K562 (cell line): ENCODE measurements around the gene DAPK1. TPM values are rescaled to one million over a fixed set of nuclear protein-coding genes. Genes with fewer than 3 reads are reported as not detected.

Source experiments
- ATAC-seq: fragments of 200-7000 bp; cut with Tn5 transposase; 3 replicates; pipeline ENCODE4 v1.9.1; 2020; ENCODE audit warnings: moderate library complexity
- BruUV-seq: library from RNA; stranded (reverse); fragments of 400-500 nt; replicated peaks from 2 replicates; lab custom pipeline; 2021; lab: Mats Ljungman, UMichigan
- CTCF ChIA-PET: fragments of 300-600 bp; formaldehyde crosslinking; extraction: SDS; loops from one replicate; lab custom pipeline; 2021; ENCODE audit warnings: low intra/inter-chr PET ratio; lab: Yijun Ruan, JAX
- POLR2A ChIA-PET: fragments of 300-600, 350-650 bp; sonication (Branson Sonifier 250); formaldehyde crosslinking; extraction: SDS; loops from one replicate; lab custom pipeline; 2021; ENCODE audit warnings: antibody characterized with exemption, inconsistent platforms; lab: Yijun Ruan, JAX
- DNase-seq, 4 experiments: peaks; one replicate each; pipeline versions ENCODE4 v3.0.0 to v3.0.0-alpha.2; 2011 to 2018; ENCODE audit warnings: low spot score in 3 of 4, mixed read lengths in 3 of 4; ENCODE audit errors: extremely low read depth in 1 of 4
- FAIRE-seq: peaks from 2 replicates; lab custom pipeline; 2011; peaks lifted over from hg19 to GRCh38; lab: Jason Lieb, UNC
- H2AFZ ChIP-seq: 2 replicates; pipeline ENCODE4 v1.6.0; 2011; ENCODE audit warnings: low read depth, low read length, control low read depth, inconsistent platforms
- H3K27ac ChIP-seq: fragments of 200-600 bp; 3 replicates; pipeline ENCODE4 v1.8.0; 2011; ENCODE audit warnings: low read depth, mild to moderate bottlenecking, control low read depth, inconsistent platforms, low read length, moderate library complexity, mixed read lengths; ENCODE audit errors: extremely low read depth
- H3K27me3 ChIP-seq, 2 experiments: fragments of 300-600 bp in 1 of 2; 2 replicates in 1 of 2; 3 replicates in 1 of 2; pipeline versions ENCODE4 v1.6.0 to v1.8.0; 2011; ENCODE audit warnings: inconsistent platforms in 2 of 2, low read length in 2 of 2, mild to moderate bottlenecking in 1 of 2, mixed read lengths in 1 of 2, moderate library complexity in 1 of 2; ENCODE audit not compliant: control insufficient read depth in 2 of 2, insufficient read depth in 2 of 2
- H3K36me3 ChIP-seq: fragments of 300-600 bp; 3 replicates; pipeline ENCODE4 v1.8.0; 2011; ENCODE audit warnings: mild to moderate bottlenecking, low read length, inconsistent platforms; ENCODE audit not compliant: control insufficient read depth, insufficient read depth
- H3K4me1 ChIP-seq, 2 experiments: fragments of 200-600 bp in 1 of 2; replicated peaks in 1 of 2; 2 replicates in 1 of 2; 3 replicates in 1 of 2; pipeline versions ENCODE4 v1.5.1 to v1.8.0; 2011; ENCODE audit warnings: inconsistent platforms in 2 of 2, low read length in 2 of 2, mild to moderate bottlenecking in 1 of 2, mixed read lengths in 1 of 2, moderate library complexity in 1 of 2; ENCODE audit not compliant: control insufficient read depth in 2 of 2, insufficient read depth in 2 of 2
- H3K4me2 ChIP-seq: 2 replicates; pipeline ENCODE4 v1.6.1; 2011; ENCODE audit warnings: low read length, control low read depth, inconsistent platforms, mixed read lengths; ENCODE audit not compliant: insufficient read depth
- H3K4me3 ChIP-seq: fragments of 200-600 bp; sonication (generic), shearing (Covaris generic); 2 replicates; pipeline ENCODE4 v1.5.1; 2016; ENCODE audit warnings: control low read depth, inconsistent platforms
- H3K79me2 ChIP-seq: fragments of 200-600 bp; 3 replicates; pipeline ENCODE4 v1.8.0; 2011; ENCODE audit warnings: low read length, inconsistent platforms; ENCODE audit not compliant: control insufficient read depth, insufficient read depth
- H3K9ac ChIP-seq, 2 experiments: 2 replicates each; pipeline versions ENCODE4 v1.6.0 to v1.6.1; 2011; ENCODE audit warnings: low read depth in 2 of 2, low read length in 2 of 2, control low read depth in 1 of 2, inconsistent platforms in 1 of 2, mild to moderate bottlenecking in 1 of 2, mixed read lengths in 1 of 2; ENCODE audit not compliant: insufficient read depth in 1 of 2
- H3K9me1 ChIP-seq: one replicate; pipeline ENCODE4 v1.6.0; 2011; ENCODE audit warnings: inconsistent platforms, mild to moderate bottlenecking, low read length, moderate library complexity; ENCODE audit not compliant: control insufficient read depth, insufficient read depth
- H3K9me3 ChIP-seq: replicated peaks from 2 replicates; pipeline ENCODE4 v1.5.1; 2011; ENCODE audit warnings: low read depth, low read length, inconsistent platforms; ENCODE audit not compliant: control insufficient read depth, insufficient read depth
- H4K20me1 ChIP-seq: replicated peaks from 2 replicates; pipeline ENCODE4 v1.6.1; 2011; ENCODE audit warnings: low read length, inconsistent platforms, mixed read lengths; ENCODE audit not compliant: control insufficient read depth, insufficient read depth
- CEBPB ChIP-seq: fragments of 450-650 bp; IDR thresholded peaks from 2 replicates; pipeline ENCODE4 v1.6.1; 2016; ENCODE audit warnings: missing genetic modification characterization, missing compliant biosample characterization
- ESRRB ChIP-seq: fragments of 250-450 bp; sonication (Bioruptor Pico); IDR thresholded peaks from 2 replicates; pipeline ENCODE4 v1.5.0; 2020; ENCODE audit warnings: mild to moderate bottlenecking, moderate library complexity, borderline replicate concordance
- FOXP4 ChIP-seq: sonication (generic); formaldehyde crosslinking; IDR thresholded peaks from 2 replicates; pipeline ENCODE4 v1.8.0; 2022; ENCODE audit warnings: mild to moderate bottlenecking, missing genetic modification reagents, borderline replicate concordance
- RERE ChIP-seq: sonication (generic); formaldehyde crosslinking; IDR thresholded peaks from 2 replicates; pipeline ENCODE4 v1.8.0; 2023; ENCODE audit warnings: missing genetic modification reagents, mild to moderate bottlenecking, borderline replicate concordance
- SAFB2 ChIP-seq: fragments of 200-400 bp; formaldehyde crosslinking; IDR thresholded peaks from 2 replicates; pipeline ENCODE4 v1.6.1; 2018; ENCODE audit warnings: borderline replicate concordance, low read length, low read depth, moderate library complexity; ENCODE audit not compliant: severe bottlenecking
- SMARCC2 ChIP-seq: fragments of 450-650 bp; IDR thresholded peaks from 2 replicates; pipeline ENCODE4 v1.6.1; 2017; ENCODE audit warnings: antibody characterized with exemption, moderate library complexity, mild to moderate bottlenecking, low read depth
- ZBTB1 ChIP-seq: sonication (generic); formaldehyde crosslinking; IDR thresholded peaks from 2 replicates; pipeline ENCODE4 v1.8.1; 2023; ENCODE audit warnings: missing genetic modification reagents, low read depth, mild to moderate bottlenecking, borderline replicate concordance
- ZNF274 ChIP-seq: IDR thresholded peaks from 2 replicates; pipeline ENCODE4 v1.6.1; 2011; ENCODE audit warnings: low read depth, mild to moderate bottlenecking, low read length, moderate library complexity, borderline replicate concordance
- ZNF518B ChIP-seq: fragments of 250-450 bp; sonication (Bioruptor Pico); IDR thresholded peaks from 2 replicates; pipeline ENCODE4 v1.5.0; 2021; ENCODE audit warnings: mild to moderate bottlenecking, moderate library complexity
- ZNF668 ChIP-seq: fragments of 250-450 bp; sonication (Bioruptor Pico); IDR thresholded peaks from 2 replicates; pipeline ENCODE4 v1.8.0; 2022; ENCODE audit warnings: mild to moderate bottlenecking, inconsistent platforms
- ZNF707 ChIP-seq: fragments of 250-450 bp; sonication (Bioruptor Pico); conservative IDR thresholded peaks from 2 replicates; pipeline ENCODE4 v1.8.0; 2022; ENCODE audit warnings: inconsistent platforms, mild to moderate bottlenecking, moderate library complexity
- WGBS: fragments of 100-300 bp; shearing (Covaris generic); methylation state at CpG from one replicate; pipeline ENCODE4 v1.1.6; 2016; ENCODE audit warnings: low coverage, mixed read lengths; ENCODE audit not compliant: insufficient coverage; ENCODE audit errors: missing lambda C conversion rate; 5-methylcytosine and 5-hydroxymethylcytosine counted together
- in situ Hi-C: fragments of 300-500 bp; cut with MboI; formaldehyde crosslinking; loops from 4 replicates; pipeline ENCODE4 v1.15.0; 2018; ENCODE audit warnings: inconsistent platforms, mixed read lengths
- intact Hi-C: fragments of 100-400 bp; cut with micrococcal nuclease; formaldehyde crosslinking; loops from 2 replicates; pipeline ENCODE4 v1.14.2; 2022
- polyA plus RNA-seq, 8 experiments: library from polyadenylated mRNA; depleted of rRNA in 4 of 8; stranded (reverse) in 5 of 8; unstranded in 3 of 8; fragments of >200 nt; fragmentation: Nextera tagmentation in 2 of 8; fragmentation: Illumina TruSeq in 1 of 8; extraction: Ambion mirVana in 2 of 8; extraction: Trizol in 1 of 8; gene quantifications; 2 replicates each; pipeline versions ENCODE4 v1.2.1 to v1.2.3, GENCODE V29; 2011 to 2014; ENCODE audit warnings: inconsistent platforms in 1 of 8, missing spikeins in 1 of 8
- total RNA-seq, 7 experiments: library from RNA; depleted of rRNA in 6 of 7; stranded (reverse); fragments of >200 nt in 6 of 7; fragmentation: Illumina TruSeq in 2 of 7; extraction: Trizol in 2 of 7; gene quantifications; 2 replicates each; pipeline versions ENCODE4 v1.2.1 to v1.2.3, GENCODE V29; 2011 to 2021; ENCODE audit warnings: low replicate concordance in 1 of 7

Gene DAPK1
- total and polyA plus RNA-seq, 9 of the 15 experiments (the other 6 are each of a cell fraction or from before 2014, with no cell fraction given) = 1.7 to 26.4 (median 15.8) TPM

- DNase-seq = no peak
- Histone ChIP-seq H3K9me1 (no peaks in the 10 kb centered on the region), H3K9me3 (no peaks in the 10 kb centered on the region), H3K27me3 (no peaks in the 10 kb centered on the region), H3K36me3 (peaks cover 13% of the 10 kb centered on the region; the same call in 2 of the 3 replicates), H3K4me1 (no peaks in the 10 kb centered on the region; a peak in 1 of 5 replicates), H3K27ac (no peak overlapping the region), H3K4me3 (no peak overlapping the region), H2AFZ (no peak overlapping the region), H3K9ac (no peak overlapping the region), H4K20me1 (no peaks in the 10 kb centered on the region), H3K4me2 (no peak overlapping the region), H3K79me2 (peaks cover 11% of the 10 kb centered on the region; the same call in 2 of the 3 replicates)
- in situ Hi-C loops (no loop called here), intact Hi-C loops (no loop called here)
- FAIRE-seq = no peak
- WGBS = 47% methylated on average over 2 of the region's 2 CpGs
- BruUV-seq = no TSS peak
- POLR2A ChIA-PET = no interaction called here
- ATAC-seq = no peak
- CTCF ChIA-PET = no interaction called here
- no peak for TF ChIP-seq ESRRB (CRISPR knock-in tag)
- no peak for TF ChIP-seq ZNF518B (CRISPR knock-in tag)
- no peak for TF ChIP-seq ZBTB1 (CRISPR knock-in tag)
- TF ChIP-seq ZNF274 = no peak
- no peak for TF ChIP-seq CEBPB
- no peak for TF ChIP-seq RERE (CRISPR knock-in tag)
- TF ChIP-seq SAFB2 = no peak
- no peak for TF ChIP-seq ZNF707 (CRISPR knock-in tag)
- no peak for TF ChIP-seq FOXP4 (CRISPR knock-in tag)
- no peak for TF ChIP-seq ZNF668 (CRISPR knock-in tag)
- TF ChIP-seq SMARCC2 = no peak
Observed at GRCh38 chr9:87541663-87542062, 44.0 kb downstream of the DAPK1 start.
